Colonic mucosa (tissue), 4 donors: ENCODE measurements around the gene C19orf81. TPM values are rescaled to one million over a fixed set of nuclear protein-coding genes. Genes with fewer than 3 reads are reported as not detected.

ENCODE experiments used
- DNase-seq: peaks from one replicate; pipeline ENCODE4 v3.0.0-alpha.2; 2020
- H3K27ac ChIP-seq: fragments of 200-600 bp; one replicate; pipeline ENCODE4 v1.8.0; 2021
- H3K27me3 ChIP-seq: fragments of 200-600 bp; one replicate; pipeline ENCODE4 v1.8.0; 2021
- H3K36me3 ChIP-seq: fragments of 200-600 bp; one replicate; pipeline ENCODE4 v1.8.0; 2021
- H3K4me1 ChIP-seq: fragments of 200-600 bp; one replicate; pipeline ENCODE4 v1.8.0; 2021; ENCODE audit warnings: mild to moderate bottlenecking
- H3K4me3 ChIP-seq: fragments of 200-600 bp; one replicate; pipeline ENCODE4 v1.8.0; 2021
- H3K9ac ChIP-seq, 2 donors: one replicate each; pipeline ENCODE4 v1.7.0; 2013; ENCODE audit warnings: control low read depth in 2 of 2, low read depth in 2 of 2, low read length in 2 of 2
- H3K9me3 ChIP-seq: fragments of 200-600 bp; one replicate; pipeline ENCODE4 v1.8.0; 2021
- CTCF ChIP-seq: fragments of 200-600 bp; IDR thresholded peaks from one replicate; pipeline ENCODE4 v1.8.0; 2022; ENCODE audit warnings: antibody characterized with exemption, mild to moderate bottlenecking
- intact Hi-C: fragments of 100-400 bp; cut with DNase I; formaldehyde crosslinking; loops from one replicate; pipeline ENCODE4 v1.14.1; 2022
- total RNA-seq, 2 donors: library from RNA; stranded (reverse); fragmentation: NEBNext Ultra II Directional in 1 of 2; extraction: Animal tissue kit (Norgen Biotek cat#: 25700) in 1 of 2; gene quantifications; one replicate each; pipeline ENCODE4 v1.2.1, GENCODE V29; 2021
- donor health status: healthy.
- donor health status: DM: no; HTN: no; CAD: no.
- donor health status: DM: no; HTN: no; CAD: no.

Gene C19orf81
- total RNA-seq, 2 donors from 2014 or later = not detected

- DNase-seq = no peak
- Histone ChIP-seq H3K4me3 (no peak overlapping the region), H3K9ac (no peak overlapping the region), H3K27me3 (no peaks in the 10 kb centered on the region), H3K27ac (no peak overlapping the region), H3K9me3 (no peaks in the 10 kb centered on the region), H3K36me3 (no peaks in the 10 kb centered on the region), H3K4me1 (no peaks in the 10 kb centered on the region)
- no peak for TF ChIP-seq CTCF
- intact Hi-C loops = no loop called here
Observed at GRCh38 chr19:50647879-50648615, 1.2 kb upstream of the C19orf81 start.

GRCh38 chr19:50648659-50649058 lies 586 bp upstream of the C19orf81 start:
- Histone ChIP-seq H3K9ac (no peak overlapping the region), H3K4me1 (no peaks in the 10 kb centered on the region), H3K27ac (no peak overlapping the region), H3K9me3 (no peaks in the 10 kb centered on the region), H3K4me3 (no peak overlapping the region), H3K27me3 (no peaks in the 10 kb centered on the region), H3K36me3 (no peaks in the 10 kb centered on the region)
- TF ChIP-seq CTCF = no peak
- no peak for DNase-seq
- intact Hi-C loops = no loop called here

GRCh38 chr19:50651174-50651573 lies 1.9 kb downstream of the C19orf81 start:
- H3K9me3 ChIP-seq = no peaks in the 10 kb centered on the region
- no peaks in the 10 kb centered on the region for H3K27me3 ChIP-seq
- no peaks in the 10 kb centered on the region for H3K4me1 ChIP-seq
- no peak for DNase-seq
- H3K4me3 ChIP-seq = no peak overlapping the region
- no peak for TF ChIP-seq CTCF
- H3K27ac ChIP-seq = no peak overlapping the region
- intact Hi-C loops = no loop called here
- H3K9ac ChIP-seq = no peak overlapping the region
- H3K36me3 ChIP-seq = no peaks in the 10 kb centered on the region

- TF ChIP-seq CTCF = no peak
- Histone ChIP-seq H3K4me3 (no peak overlapping the region), H3K9me3 (no peaks in the 10 kb centered on the region), H3K27ac (no peak overlapping the region), H3K27me3 (no peaks in the 10 kb centered on the region), H3K36me3 (no peaks in the 10 kb centered on the region), H3K4me1 (no peaks in the 10 kb centered on the region), H3K9ac (no peak overlapping the region)
- DNase-seq = no peak
- intact Hi-C loops = no loop called here
Observed at GRCh38 chr19:50652722-50653121, 3.5 kb downstream of the C19orf81 start.

GRCh38 chr19:50654882-50655281 lies 5.6 kb downstream of the C19orf81 start:
- no peak overlapping the region for H3K9ac ChIP-seq
- H3K4me1 ChIP-seq = no peaks in the 10 kb centered on the region
- H3K36me3 ChIP-seq = no peaks in the 10 kb centered on the region
- DNase-seq = no peak
- H3K4me3 ChIP-seq = no peak overlapping the region
- TF ChIP-seq CTCF = no peak
- H3K27me3 ChIP-seq = peaks cover 7% of the 10 kb centered on the region
- intact Hi-C loops = no loop called here
- no peaks in the 10 kb centered on the region for H3K9me3 ChIP-seq
- no peak overlapping the region for H3K27ac ChIP-seq
